ENCODE results near the gene MALSU1.

Gene MALSU1

GRCh38 chr7:23337374-23337773, 38.2 kb downstream of the MALSU1 start:
- DNase-seq: no peak

GRCh38 chr7:23338439-23338838, 39.3 kb downstream of the MALSU1 start:
- no peak for DNase-seq

GRCh38 chr7:23338863-23339262, 39.7 kb downstream of the MALSU1 start:
- DNase-seq: no peak

DNA sequence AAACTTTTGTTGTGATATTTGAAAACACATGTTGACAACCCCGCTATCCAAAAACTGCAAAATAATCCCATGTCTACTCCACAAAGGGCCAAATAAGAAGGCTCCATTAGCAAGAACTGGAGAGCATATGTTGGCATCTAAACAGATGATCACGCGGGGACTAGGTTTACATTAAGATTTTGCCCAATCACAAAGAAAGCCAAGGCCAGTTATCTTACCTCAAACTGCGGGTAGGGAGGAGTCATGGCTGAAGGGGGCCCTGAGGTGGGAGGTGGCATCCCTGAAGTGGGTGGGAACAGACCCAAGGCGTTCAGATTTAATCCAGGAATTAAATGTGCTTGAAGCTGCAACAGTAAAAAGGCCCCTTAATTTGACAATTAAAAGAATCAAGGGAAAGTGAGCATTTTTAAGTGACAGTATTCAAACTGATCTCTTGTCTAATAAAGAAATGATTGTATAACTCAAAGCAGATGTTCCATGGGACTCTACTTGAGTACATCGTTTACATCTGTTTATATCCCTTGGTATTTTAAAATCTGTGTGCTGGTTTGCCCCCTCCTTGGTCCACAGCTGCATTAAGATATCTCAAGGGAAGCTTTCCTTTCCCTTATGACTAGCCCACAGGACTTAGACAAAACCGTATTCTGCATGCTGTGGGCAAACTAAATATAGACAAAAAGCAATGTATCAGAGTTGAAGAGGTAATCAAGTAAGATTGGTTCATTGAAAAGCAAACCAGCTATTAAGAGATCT, 42.9 kb downstream of the MALSU1 start:
- DNase-seq: no peak

- no peak for DNase-seq
Measured at GRCh38 chr7:23343102-23343501, 44.0 kb downstream of the MALSU1 start.

GRCh38 chr7:23343806-23344475, 44.8 kb downstream of the MALSU1 start:
- no peak for DNase-seq

GRCh38 chr7:23345601-23346000, 46.5 kb downstream of the MALSU1 start:
- no peak for DNase-seq

DNA sequence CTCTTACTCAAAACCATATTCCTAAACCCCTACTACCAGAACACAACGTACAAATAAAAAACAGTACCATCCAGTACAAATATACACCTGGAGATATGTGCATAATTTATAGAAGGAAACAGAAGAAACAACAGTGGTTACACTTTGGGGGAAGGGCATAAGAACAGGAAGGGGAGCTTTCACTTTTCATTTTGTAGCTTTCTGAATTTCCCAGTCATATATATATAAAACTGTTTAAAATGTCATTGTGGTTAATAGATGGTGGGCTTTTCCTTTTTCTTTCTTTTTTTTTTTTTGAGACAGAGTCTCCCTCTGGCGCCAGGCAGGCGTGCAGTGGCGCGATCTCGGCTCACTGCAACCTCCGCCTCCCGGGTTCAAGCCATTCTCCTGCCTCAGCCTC, 47.2 kb downstream of the MALSU1 start:
- no peak for DNase-seq

- no peak for DNase-seq
Measured at GRCh38 chr7:23347033-23347681, 48.0 kb downstream of the MALSU1 start.

DNA sequence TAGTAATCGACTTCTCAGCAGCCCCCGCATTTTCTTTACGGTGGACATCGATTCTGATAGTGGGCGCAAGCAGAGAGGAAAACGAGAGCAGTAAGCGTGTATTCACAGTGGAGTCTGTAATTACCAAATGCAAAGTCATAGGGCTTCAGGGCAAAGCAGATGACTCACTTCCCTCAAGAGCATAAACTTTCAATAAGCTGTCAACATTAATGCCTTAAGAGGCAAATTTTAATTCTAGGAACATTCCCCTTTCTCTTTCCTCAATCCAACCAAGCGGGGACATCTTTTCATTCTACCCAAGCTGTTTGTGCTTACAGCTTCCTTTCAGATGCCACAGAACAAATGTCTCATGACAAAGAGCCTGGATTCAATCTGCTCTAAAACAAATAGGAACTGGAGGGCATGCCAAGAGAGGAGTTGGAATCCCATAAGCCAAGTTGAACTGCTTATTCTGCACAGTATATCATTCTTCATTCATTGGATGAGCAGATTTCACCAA, 48.6 kb downstream of the MALSU1 start:
- no peak for DNase-seq

GRCh38 chr7:23349484-23350157, 50.5 kb downstream of the MALSU1 start:
- no peak for DNase-seq

GRCh38 chr7:23350466-23350865, 51.3 kb downstream of the MALSU1 start:
- DNase-seq: no peak

DNA sequence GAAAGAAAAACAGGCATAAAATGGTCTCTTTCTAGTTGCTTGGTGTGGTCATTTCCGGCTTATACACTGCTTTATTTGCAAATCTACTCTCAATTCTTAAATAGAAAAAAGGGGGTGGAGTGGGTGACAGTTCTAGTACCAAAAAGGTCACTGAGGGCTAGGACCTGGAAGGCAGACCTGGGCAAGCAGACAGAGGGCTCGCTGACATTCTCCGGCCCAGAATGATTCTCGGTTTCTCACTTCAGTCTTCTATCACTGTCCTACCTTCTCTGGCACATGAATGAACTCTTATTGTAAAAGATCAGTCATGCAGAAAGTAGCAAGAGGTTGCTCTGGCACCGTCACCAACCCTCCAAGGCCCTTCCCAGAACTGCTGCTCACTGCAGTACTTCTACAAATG, 54.0 kb downstream of the MALSU1 start:
- no peak for DNase-seq

GRCh38 chr7:23356168-23356567, 57.0 kb downstream of the MALSU1 start:
- DNase-seq: no peak

GRCh38 chr7:23356726-23357125, 57.6 kb downstream of the MALSU1 start:
- no peak for DNase-seq

- no peak for DNase-seq
Measured at GRCh38 chr7:23357190-23358093, 58.3 kb downstream of the MALSU1 start.

GRCh38 chr7:23358152-23358674, 59.1 kb downstream of the MALSU1 start:
- DNase-seq: no peak

All from activated effector memory CD4-positive, alpha-beta T cell treated with Interleukin-2 at 50 U/mL for 16 hours (primary cell).